Caki2 (cell line): Measurements from ENCODE around the gene RALGPS2. TPM values are rescaled to one million over a fixed set of nuclear protein-coding genes. Genes with fewer than 3 reads are reported as not detected.
"Not testable (repeated sequence)": the region's sequence is repeated elsewhere in the genome, so short reads cannot be mapped to it uniquely, and the experiment has no call there.

Source experiments
- DNase-seq: peaks from one replicate; pipeline ENCODE4 v3.0.0-alpha.2; 2015; ENCODE audit warnings: low read depth
- in situ Hi-C: cut with HindIII; loops from 2 replicates; pipeline ENCODE4 v1.10.0; 2016; ENCODE audit warnings: low sequenced_read_pairs, low pct_unique_long_range_greater_than_20kb, mixed read lengths
- total RNA-seq: library from RNA; depleted of rRNA; stranded (reverse); fragments of >200 nt; shearing (Covaris generic); gene quantifications from 2 replicates; pipeline ENCODE4 v1.2.3, GENCODE V29; 2014; ENCODE audit warnings: low replicate concordance

RALGPS2 gene
- total RNA-seq, 1 experiment from 2014 or later, result 10.3 TPM

- in situ Hi-C loops, result no loop called here
- DNase-seq, result no peak
Measured at GRCh38 chr1:178945763-178946266, 220.8 kb downstream of the RALGPS2 start.

- in situ Hi-C loops, result no loop called here
- no peak for DNase-seq
Measured at GRCh38 chr1:178946416-178946815, 221.4 kb downstream of the RALGPS2 start.

- in situ Hi-C loops, result no loop called here
- no peak for DNase-seq
Measured at GRCh38 chr1:178946855-178947676, 222.0 kb downstream of the RALGPS2 start.

- in situ Hi-C loops, result no loop called here
- DNase-seq, result no peak
Measured at GRCh38 chr1:178947677-178947981, 222.6 kb downstream of the RALGPS2 start.

GRCh38 chr1:178948676-178949075, 223.6 kb downstream of the RALGPS2 start:
- in situ Hi-C loops, result no loop called here
- DNase-seq, result no peak

GRCh38 chr1:178949866-178950265, 224.8 kb downstream of the RALGPS2 start:
- DNase-seq, in situ Hi-C loops: not testable (repeated sequence)

GRCh38 chr1:178951600-178951999, 226.6 kb downstream of the RALGPS2 start:
- in situ Hi-C loops, result no loop called here
- DNase-seq, result no peak

- no peak for DNase-seq
- in situ Hi-C loops, result no loop called here
Measured at GRCh38 chr1:178953034-178953433, 228.0 kb downstream of the RALGPS2 start.

GRCh38 chr1:178953538-178954324, 228.7 kb downstream of the RALGPS2 start:
- no peak for DNase-seq
- in situ Hi-C loops, result no loop called here

- in situ Hi-C loops, result no loop called here
- DNase-seq, result no peak
Measured at GRCh38 chr1:178954325-178954690, 229.3 kb downstream of the RALGPS2 start.

GRCh38 chr1:178954937-178955336, 229.9 kb downstream of the RALGPS2 start:
- in situ Hi-C loops, result no loop called here

GRCh38 chr1:178955391-178955954, 230.4 kb downstream of the RALGPS2 start:
- in situ Hi-C loops, result no loop called here
- DNase-seq, result no peak

More at GRCh38 chr1:178954937-178955336, 229.9 kb downstream of the RALGPS2 start:
- no peak for DNase-seq

- DNase-seq, result no peak
- in situ Hi-C loops, result no loop called here
Measured at GRCh38 chr1:178958491-178958890, 233.4 kb downstream of the RALGPS2 start.

- DNase-seq, result no peak
- in situ Hi-C loops, result no loop called here
Measured at GRCh38 chr1:178959543-178960460, 234.8 kb downstream of the RALGPS2 start.

- DNase-seq, result no peak
- in situ Hi-C loops, result no loop called here
Measured at GRCh38 chr1:178960482-178961240, 235.6 kb downstream of the RALGPS2 start.

GRCh38 chr1:178961331-178961730, 236.3 kb downstream of the RALGPS2 start:
- DNase-seq, result no peak
- in situ Hi-C loops, result no loop called here

GRCh38 chr1:178961868-178962267, 236.8 kb downstream of the RALGPS2 start:
- in situ Hi-C loops, result no loop called here
- no peak for DNase-seq
